NB4 (cell line): ENCODE measurements around the gene CDK10.

ENCODE experiments used
- TF ChIP-seq, protein P1 (sequence below): IDR thresholded peaks from 2 replicates; pipeline ENCODE4 v1.6.1; 2011; ENCODE audit warnings: low read depth, low read length
- TF ChIP-seq, protein P2 (sequence below): IDR thresholded peaks from one replicate; pipeline ENCODE4 v1.5.1; 2012; ENCODE audit warnings: low read depth, low read length

DNA sequence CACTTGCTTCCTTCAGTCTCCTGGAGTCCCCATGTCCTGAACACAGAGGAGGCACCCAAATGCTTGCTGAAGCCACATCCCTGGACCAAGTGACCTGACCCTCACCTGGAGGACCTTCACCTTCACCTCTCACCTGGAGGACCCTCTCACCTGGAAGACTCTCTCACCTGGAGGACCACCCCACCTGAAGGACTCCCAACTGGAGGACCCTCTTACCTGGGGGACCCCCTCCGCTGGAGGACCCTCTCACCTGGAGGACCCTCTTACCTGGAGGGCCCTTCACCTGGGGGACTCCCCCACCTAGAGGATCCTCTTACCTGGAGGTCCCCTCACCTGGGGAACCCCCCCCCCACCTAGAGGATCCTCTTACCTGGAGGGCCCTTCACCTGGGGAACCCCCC, 573 bp upstream of the CDK10 start:
- TF ChIP-seq, protein P1, sequence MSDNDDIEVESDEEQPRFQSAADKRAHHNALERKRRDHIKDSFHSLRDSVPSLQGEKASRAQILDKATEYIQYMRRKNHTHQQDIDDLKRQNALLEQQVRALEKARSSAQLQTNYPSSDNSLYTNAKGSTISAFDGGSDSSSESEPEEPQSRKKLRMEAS, result no peak
- TF ChIP-seq, protein P2, sequence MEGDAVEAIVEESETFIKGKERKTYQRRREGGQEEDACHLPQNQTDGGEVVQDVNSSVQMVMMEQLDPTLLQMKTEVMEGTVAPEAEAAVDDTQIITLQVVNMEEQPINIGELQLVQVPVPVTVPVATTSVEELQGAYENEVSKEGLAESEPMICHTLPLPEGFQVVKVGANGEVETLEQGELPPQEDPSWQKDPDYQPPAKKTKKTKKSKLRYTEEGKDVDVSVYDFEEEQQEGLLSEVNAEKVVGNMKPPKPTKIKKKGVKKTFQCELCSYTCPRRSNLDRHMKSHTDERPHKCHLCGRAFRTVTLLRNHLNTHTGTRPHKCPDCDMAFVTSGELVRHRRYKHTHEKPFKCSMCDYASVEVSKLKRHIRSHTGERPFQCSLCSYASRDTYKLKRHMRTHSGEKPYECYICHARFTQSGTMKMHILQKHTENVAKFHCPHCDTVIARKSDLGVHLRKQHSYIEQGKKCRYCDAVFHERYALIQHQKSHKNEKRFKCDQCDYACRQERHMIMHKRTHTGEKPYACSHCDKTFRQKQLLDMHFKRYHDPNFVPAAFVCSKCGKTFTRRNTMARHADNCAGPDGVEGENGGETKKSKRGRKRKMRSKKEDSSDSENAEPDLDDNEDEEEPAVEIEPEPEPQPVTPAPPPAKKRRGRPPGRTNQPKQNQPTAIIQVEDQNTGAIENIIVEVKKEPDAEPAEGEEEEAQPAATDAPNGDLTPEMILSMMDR, result no peak
